CD4-positive, CD25-positive, alpha-beta regulatory T cell (primary cell): Measurements from ENCODE around the gene NFYC. TPM values are rescaled to one million over a fixed set of nuclear protein-coding genes. Genes with fewer than 3 reads are reported as not detected.
A peak's percentile ranks its signal among the peaks of the same experiment; 100 is the strongest.

Source experiments
- ATAC-seq, 2 donors: fragments of 150-1000 bp; cut with Tn5 transposase; one replicate each; pipeline ENCODE4 v1.10.0; 2021; ENCODE audit warnings: low read depth in 2 of 2, moderate number of reproducible peaks in 2 of 2, moderate library complexity in 1 of 2
- DNase-seq, 3 donors: peaks; one replicate each; pipeline versions ENCODE4 v3.0.0 to v3.0.0-alpha.2; 2012 to 2022; ENCODE audit warnings: mixed read lengths in 1 of 3
- H3K27ac ChIP-seq: one replicate; pipeline ENCODE4 v1.7.0; 2013; ENCODE audit warnings: mild to moderate bottlenecking, low read length; ENCODE audit not compliant: insufficient read depth, poor library complexity, severe bottlenecking
- H3K27me3 ChIP-seq: one replicate; pipeline ENCODE4 v1.7.0; 2013; ENCODE audit warnings: low read length; ENCODE audit not compliant: control insufficient read depth, insufficient read depth
- H3K36me3 ChIP-seq: one replicate; pipeline ENCODE4 v1.7.0; 2013; ENCODE audit warnings: mild to moderate bottlenecking, low read length, moderate library complexity; ENCODE audit not compliant: control insufficient read depth, insufficient read depth
- H3K4me1 ChIP-seq: 2 replicates; pipeline ENCODE4 v1.7.0; 2013; ENCODE audit warnings: mild to moderate bottlenecking, low read length; ENCODE audit not compliant: insufficient read depth, control insufficient read depth, poor library complexity, severe bottlenecking
- H3K4me3 ChIP-seq: one replicate; pipeline ENCODE4 v1.7.0; 2013; ENCODE audit warnings: low read depth, mild to moderate bottlenecking, low read length, moderate library complexity
- H3K9me3 ChIP-seq, 2 experiments: 1 replicate in 1 of 2; 2 replicates in 1 of 2; pipeline ENCODE4 v1.7.0; 2013; ENCODE audit warnings: low read length in 2 of 2, mild to moderate bottlenecking in 1 of 2, moderate library complexity in 1 of 2; ENCODE audit not compliant: control insufficient read depth in 2 of 2
- H3K27ac Mint-ChIP-seq, 3 donors: one replicate each; pipeline ENCODE4 v1.8.0; 2020 to 2022; ENCODE audit warnings: mild to moderate bottlenecking in 3 of 3, mixed read lengths in 3 of 3, moderate library complexity in 2 of 3
- H3K27me3 Mint-ChIP-seq: one replicate; pipeline ENCODE4 v1.8.0; 2022; ENCODE audit warnings: mild to moderate bottlenecking, mixed read lengths
- H3K36me3 Mint-ChIP-seq: one replicate; pipeline ENCODE4 v1.8.0; 2020; ENCODE audit warnings: mixed read lengths
- H3K4me1 Mint-ChIP-seq, 4 donors: one replicate each; pipeline ENCODE4 v1.8.0; 2020 to 2022; ENCODE audit warnings: mixed read lengths in 4 of 4, mild to moderate bottlenecking in 1 of 4
- H3K4me3 Mint-ChIP-seq, 4 donors: one replicate each; pipeline ENCODE4 v1.8.0; 2020 to 2022; ENCODE audit warnings: mild to moderate bottlenecking in 4 of 4, mixed read lengths in 4 of 4, moderate library complexity in 3 of 4
- H3K9me3 Mint-ChIP-seq, 7 donors: one replicate each; pipeline ENCODE4 v1.8.0; 2020 to 2022; ENCODE audit warnings: mixed read lengths in 7 of 7, mild to moderate bottlenecking in 3 of 7, moderate library complexity in 2 of 7
- polyA plus RNA-seq, 4 donors: library from polyadenylated mRNA; unstranded; fragments of 300-500 nt; fragmentation: Illumina TruSeq; gene quantifications; one replicate each; pipeline ENCODE4 v1.2.3, GENCODE V29; 2021
- total RNA-seq: library from RNA; stranded (reverse); gene quantifications from one replicate; pipeline ENCODE4 v1.2.3, GENCODE V29; 2022

The NFYC gene
- total and polyA plus RNA-seq, 5 donors from 2014 or later: 51.2 to 61.1 (median 57.1) TPM

DNA sequence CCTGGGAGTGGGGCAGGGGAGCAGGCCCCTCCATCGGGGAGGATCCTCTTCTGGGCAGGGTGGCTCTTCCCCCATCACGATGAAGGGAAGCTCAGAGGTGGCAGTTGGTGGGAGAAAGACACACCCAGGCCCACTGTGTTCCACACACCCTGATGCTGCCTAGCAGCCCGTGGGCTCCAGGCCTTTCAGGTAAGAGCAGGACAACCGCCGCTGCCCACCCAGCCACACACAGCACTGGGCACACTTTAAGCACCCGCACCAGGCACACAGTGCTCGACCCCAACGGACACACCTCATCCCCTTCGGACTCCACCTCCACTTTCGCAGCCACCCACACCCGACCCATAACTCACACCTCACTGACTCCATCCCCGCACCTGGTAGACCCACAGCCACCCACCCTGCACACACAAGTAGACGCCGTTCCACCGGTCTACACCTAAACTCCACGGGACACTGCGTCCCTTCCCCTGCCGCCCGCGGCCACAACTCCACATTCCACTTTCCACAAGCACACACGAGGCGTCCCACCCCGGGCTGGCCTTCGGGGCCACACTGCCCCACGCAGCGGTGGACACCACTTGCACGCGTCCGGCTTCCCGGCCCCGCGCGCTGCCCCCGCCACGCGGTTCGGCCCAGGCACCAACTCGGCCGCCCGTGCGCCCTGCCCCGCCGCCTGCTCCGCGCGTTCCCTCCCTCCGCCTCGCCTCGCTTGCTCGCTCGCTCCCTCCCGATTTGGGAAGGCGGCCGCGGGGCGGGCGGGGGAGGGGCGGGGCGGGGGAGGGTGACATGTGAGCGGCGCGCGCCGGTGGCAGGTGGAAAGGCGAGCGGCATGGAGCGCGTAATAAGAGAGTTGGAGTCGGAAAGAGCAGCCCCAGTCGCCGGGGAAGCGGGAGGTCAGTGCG lies 91.7 kb downstream of the NFYC start, which contains the start of gene KCNQ4:
Gene KCNQ4 (plus strand): TSS at position 787 of the 905 bp plus-strand sequence. CDS start 307 bp downstream, outside the sequence.
- Histone ChIP-seq H3K27me3 (no peaks in the 10 kb centered on the region), H3K4me1 (peaks cover 8% of the 10 kb centered on the region), H3K4me3 (no peak within 1 kb of the TSS), H3K27ac (no peak within 1 kb of the TSS), H3K9me3 (no peaks in the 10 kb centered on the region), H3K36me3 (no peaks in the 10 kb centered on the region)
- peaks cover 0 to 20% (median 4%) of the 10 kb centered on the region in 4 donors for H3K4me1 Mint-ChIP-seq
- ATAC-seq: no peak
- H3K27ac Mint-ChIP-seq: no peak within 1 kb of the TSS
- peak within 1 kb of the TSS; percentile 67 to 82 (median 72) for H3K4me3 Mint-ChIP-seq
- H3K36me3 Mint-ChIP-seq: peaks cover 4% of the 10 kb centered on the region
- peaks cover 0 to 3% (median 0%) of the 10 kb centered on the region in 7 donors for H3K9me3 Mint-ChIP-seq
- peaks cover 57% of the 10 kb centered on the region for H3K27me3 Mint-ChIP-seq
- no peak for DNase-seq

DNA sequence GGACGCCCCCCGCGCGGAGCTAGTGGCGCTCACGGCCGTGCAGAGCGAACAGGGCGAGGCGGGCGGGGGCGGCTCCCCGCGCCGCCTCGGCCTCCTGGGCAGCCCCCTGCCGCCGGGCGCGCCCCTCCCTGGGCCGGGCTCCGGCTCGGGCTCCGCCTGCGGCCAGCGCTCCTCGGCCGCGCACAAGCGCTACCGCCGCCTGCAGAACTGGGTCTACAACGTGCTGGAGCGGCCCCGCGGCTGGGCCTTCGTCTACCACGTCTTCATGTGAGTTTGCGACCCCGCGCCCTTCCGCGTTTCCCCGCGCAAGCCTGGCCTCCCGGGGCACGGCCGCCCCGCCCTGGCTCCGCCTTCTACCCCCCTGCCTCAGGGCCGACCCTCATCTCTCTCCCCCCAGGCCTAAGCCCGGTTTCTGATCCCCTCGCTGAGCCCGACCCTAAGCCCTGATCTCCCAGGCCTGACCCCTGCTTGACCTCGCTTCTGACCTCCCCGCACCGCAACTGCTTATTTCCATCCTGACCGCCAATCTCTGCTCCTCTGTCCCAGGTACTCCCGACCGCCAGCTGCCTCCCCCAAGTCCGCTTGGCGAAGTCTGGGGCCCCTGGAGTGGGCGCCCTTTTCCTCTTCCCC lies 92.8 kb downstream of the NFYC start:
- DNase-seq (no peak), ATAC-seq (no peak)
- H3K4me1 ChIP-seq: peaks cover 8% of the 10 kb centered on the region
- Mint-ChIP-seq H3K9me3 (peaks cover 0 to 1% (median 0%) of the 10 kb centered on the region in 7 donors), H3K4me1 (peaks cover 0 to 20% (median 3%) of the 10 kb centered on the region in 4 donors), H3K27me3 (peaks cover 57% of the 10 kb centered on the region), H3K27ac (no peak overlapping the region), H3K36me3 (no peaks in the 10 kb centered on the region), H3K4me3 (peak overlapping the region in 2 of 4 donors; percentile 75 to 82)
- no peaks in the 10 kb centered on the region for H3K36me3 ChIP-seq
- H3K27ac ChIP-seq: no peak overlapping the region
- no peaks in the 10 kb centered on the region for H3K9me3 ChIP-seq
- H3K27me3 ChIP-seq: no peaks in the 10 kb centered on the region
- no peak overlapping the region for H3K4me3 ChIP-seq

GRCh38 chr1:40784771-40785151 lies 93.3 kb downstream of the NFYC start:
- no peaks in the 10 kb centered on the region for H3K27me3 ChIP-seq
- Mint-ChIP-seq H3K4me3 (peak overlapping the region in 2 of 4 donors; percentile 27 to 82), H3K27ac (no peak overlapping the region), H3K27me3 (peaks cover 60% of the 10 kb centered on the region), H3K4me1 (peaks cover 0 to 20% (median 3%) of the 10 kb centered on the region in 4 donors), H3K36me3 (no peaks in the 10 kb centered on the region), H3K9me3 (peaks cover 0 to 1% (median 0%) of the 10 kb centered on the region in 7 donors)
- peaks cover 8% of the 10 kb centered on the region for H3K4me1 ChIP-seq
- DNase-seq: no peak
- no peaks in the 10 kb centered on the region for H3K36me3 ChIP-seq
- no peak overlapping the region for H3K4me3 ChIP-seq
- no peak overlapping the region for H3K27ac ChIP-seq
- ATAC-seq: no peak
- no peaks in the 10 kb centered on the region for H3K9me3 ChIP-seq

DNA sequence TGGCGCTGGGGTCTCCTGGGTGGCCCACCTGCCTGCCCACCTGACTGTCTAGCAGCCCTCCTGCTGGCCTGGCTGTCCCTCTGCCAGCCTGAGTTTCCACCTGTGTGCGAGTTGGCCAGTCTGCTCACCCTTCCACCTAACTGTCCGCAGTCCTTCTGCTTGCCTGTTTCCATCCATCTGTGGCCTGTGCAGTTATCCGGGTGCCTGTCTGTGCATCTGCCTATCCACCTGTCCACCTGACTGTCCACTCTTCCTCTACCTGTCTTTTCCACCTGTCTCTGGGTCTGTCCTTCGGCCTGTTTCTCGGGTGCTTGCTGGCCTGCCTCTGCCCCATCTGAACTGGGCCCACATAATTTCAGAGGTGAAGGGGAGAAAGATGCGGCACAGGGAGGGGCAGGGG lies 93.9 kb downstream of the NFYC start:
- Mint-ChIP-seq H3K27me3 (peaks cover 67% of the 10 kb centered on the region), H3K36me3 (no peaks in the 10 kb centered on the region), H3K4me1 (peaks cover 0 to 20% (median 3%) of the 10 kb centered on the region in 4 donors), H3K27ac (no peak overlapping the region), H3K9me3 (peaks cover 0 to 1% (median 0%) of the 10 kb centered on the region in 7 donors), H3K4me3 (peak overlapping the region in 2 of 4 donors; percentile 24 to 50)
- DNase-seq (no peak), ATAC-seq (no peak)
- no peak overlapping the region for H3K4me3 ChIP-seq
- no peaks in the 10 kb centered on the region for H3K27me3 ChIP-seq
- H3K36me3 ChIP-seq: no peaks in the 10 kb centered on the region
- no peaks in the 10 kb centered on the region for H3K9me3 ChIP-seq
- peaks cover 8% of the 10 kb centered on the region for H3K4me1 ChIP-seq
- no peak overlapping the region for H3K27ac ChIP-seq

- peaks cover 61% of the 10 kb centered on the region for H3K27me3 Mint-ChIP-seq
- H3K27ac Mint-ChIP-seq: no peak overlapping the region
- Histone ChIP-seq H3K4me1 (peaks cover 8% of the 10 kb centered on the region), H3K4me3 (no peak overlapping the region), H3K36me3 (no peaks in the 10 kb centered on the region), H3K27me3 (no peaks in the 10 kb centered on the region), H3K27ac (no peak overlapping the region), H3K9me3 (no peaks in the 10 kb centered on the region)
- peaks cover 0 to 1% (median 0%) of the 10 kb centered on the region in 7 donors for H3K9me3 Mint-ChIP-seq
- no peaks in the 10 kb centered on the region for H3K36me3 Mint-ChIP-seq
- no peak for ATAC-seq
- no peak overlapping the region for H3K4me3 Mint-ChIP-seq
- no peak for DNase-seq
- peaks cover 0 to 15% (median 3%) of the 10 kb centered on the region in 4 donors for H3K4me1 Mint-ChIP-seq
Observed at GRCh38 chr1:40786171-40786994, 94.9 kb downstream of the NFYC start.

DNA sequence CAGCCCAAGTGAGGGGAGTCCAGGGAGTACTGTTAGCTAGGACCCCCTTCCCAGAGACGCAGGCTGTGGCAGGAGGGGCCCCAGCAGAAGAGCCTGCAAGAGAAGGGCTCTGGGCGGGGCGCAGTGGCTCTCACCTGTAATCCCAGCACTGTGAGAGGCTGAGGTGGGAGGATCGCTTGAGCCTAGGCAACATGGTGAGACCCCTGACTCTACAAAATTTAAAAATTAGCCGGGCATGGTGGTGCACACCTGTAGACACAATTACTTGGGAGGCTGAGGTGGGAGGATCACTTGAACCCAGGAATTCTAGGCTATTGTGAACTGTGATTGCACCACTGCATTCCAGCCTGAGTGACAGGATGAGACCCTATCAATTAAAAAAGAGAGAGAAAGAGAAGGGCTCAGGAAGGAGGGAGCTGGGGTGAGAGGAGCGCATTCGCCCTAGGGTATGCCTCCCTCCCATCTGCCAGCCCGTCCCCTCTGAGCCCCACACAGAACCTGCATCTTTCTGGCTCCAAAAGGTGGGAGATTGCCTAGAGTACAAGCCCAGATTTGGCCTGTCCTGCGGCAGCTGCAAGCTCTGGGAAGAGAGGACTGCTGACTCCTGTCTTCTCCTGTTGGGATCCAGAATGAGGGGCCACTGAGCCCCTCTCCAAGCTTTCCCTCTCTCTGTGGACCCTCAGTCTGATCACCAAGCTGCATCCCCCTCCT lies 95.6 kb downstream of the NFYC start:
- no peaks in the 10 kb centered on the region for H3K9me3 ChIP-seq
- no peak overlapping the region for H3K27ac Mint-ChIP-seq
- H3K27ac ChIP-seq: no peak overlapping the region
- peaks cover 0 to 13% (median 3%) of the 10 kb centered on the region in 4 donors for H3K4me1 Mint-ChIP-seq
- peaks cover 8% of the 10 kb centered on the region for H3K4me1 ChIP-seq
- no peak for DNase-seq
- peaks cover 54% of the 10 kb centered on the region for H3K27me3 Mint-ChIP-seq
- no peak overlapping the region for H3K4me3 Mint-ChIP-seq
- no peaks in the 10 kb centered on the region for H3K36me3 ChIP-seq
- no peak for ATAC-seq
- H3K36me3 Mint-ChIP-seq: no peaks in the 10 kb centered on the region
- no peak overlapping the region for H3K4me3 ChIP-seq
- H3K9me3 Mint-ChIP-seq: peaks cover 0 to under 1% (median 0%) of the 10 kb centered on the region in 7 donors
- H3K27me3 ChIP-seq: no peaks in the 10 kb centered on the region
